ENCODE results near the gene VSNL1. TPM values are rescaled to one million over a fixed set of nuclear protein-coding genes. Genes with fewer than 3 reads are reported as not detected.

Gene VSNL1
- total RNA-seq, 4 donors from 2014 or later, result not detected

- no peak for TF ChIP-seq CTCF (IDR thresholded peaks at IDR 0.05; ENCODE audit: low read depth)
Measured at GRCh38 chr2:17518212-17519154, 22.0 kb upstream of the VSNL1 start, which contains the start of gene RAD51AP2. Gene RAD51AP2 (minus strand): TSS chr2:17518440. CDS start chr2:17518415, 25 bp downstream.

- TF ChIP-seq CTCF (IDR thresholded peaks at IDR 0.05; ENCODE audit: low read depth), result no peak
Measured at GRCh38 chr2:17519486-17519885, 21.0 kb upstream of the VSNL1 start.

- no peak for TF ChIP-seq CTCF (IDR thresholded peaks at IDR 0.05; ENCODE audit: low read depth)
Measured at GRCh38 chr2:17520761-17521160, 19.7 kb upstream of the VSNL1 start.

GRCh38 chr2:17521621-17522020, 18.9 kb upstream of the VSNL1 start:
- TF ChIP-seq CTCF (IDR thresholded peaks at IDR 0.05; ENCODE audit: low read depth), result no peak

GRCh38 chr2:17522303-17522702, 18.2 kb upstream of the VSNL1 start:
- TF ChIP-seq CTCF (IDR thresholded peaks at IDR 0.05; ENCODE audit: low read depth), result no peak

- no peak for TF ChIP-seq CTCF (IDR thresholded peaks at IDR 0.05; ENCODE audit: low read depth)
Measured at GRCh38 chr2:17529771-17530170, 10.7 kb upstream of the VSNL1 start.

GRCh38 chr2:17533546-17533945, 7.0 kb upstream of the VSNL1 start:
- TF ChIP-seq CTCF (IDR thresholded peaks at IDR 0.05; ENCODE audit: low read depth), result no peak
